ENCODE measurements around the gene ZNF423. TPM values are rescaled to one million over a fixed set of nuclear protein-coding genes. Genes with fewer than 3 reads are reported as not detected.
"Not testable (repeated sequence)": the region's sequence is repeated elsewhere in the genome, so short reads cannot be mapped to it uniquely, and the experiment has no call there.

Gene ZNF423
- total RNA-seq, 1 donor from 2014 or later, result 19.8 TPM

DNA sequence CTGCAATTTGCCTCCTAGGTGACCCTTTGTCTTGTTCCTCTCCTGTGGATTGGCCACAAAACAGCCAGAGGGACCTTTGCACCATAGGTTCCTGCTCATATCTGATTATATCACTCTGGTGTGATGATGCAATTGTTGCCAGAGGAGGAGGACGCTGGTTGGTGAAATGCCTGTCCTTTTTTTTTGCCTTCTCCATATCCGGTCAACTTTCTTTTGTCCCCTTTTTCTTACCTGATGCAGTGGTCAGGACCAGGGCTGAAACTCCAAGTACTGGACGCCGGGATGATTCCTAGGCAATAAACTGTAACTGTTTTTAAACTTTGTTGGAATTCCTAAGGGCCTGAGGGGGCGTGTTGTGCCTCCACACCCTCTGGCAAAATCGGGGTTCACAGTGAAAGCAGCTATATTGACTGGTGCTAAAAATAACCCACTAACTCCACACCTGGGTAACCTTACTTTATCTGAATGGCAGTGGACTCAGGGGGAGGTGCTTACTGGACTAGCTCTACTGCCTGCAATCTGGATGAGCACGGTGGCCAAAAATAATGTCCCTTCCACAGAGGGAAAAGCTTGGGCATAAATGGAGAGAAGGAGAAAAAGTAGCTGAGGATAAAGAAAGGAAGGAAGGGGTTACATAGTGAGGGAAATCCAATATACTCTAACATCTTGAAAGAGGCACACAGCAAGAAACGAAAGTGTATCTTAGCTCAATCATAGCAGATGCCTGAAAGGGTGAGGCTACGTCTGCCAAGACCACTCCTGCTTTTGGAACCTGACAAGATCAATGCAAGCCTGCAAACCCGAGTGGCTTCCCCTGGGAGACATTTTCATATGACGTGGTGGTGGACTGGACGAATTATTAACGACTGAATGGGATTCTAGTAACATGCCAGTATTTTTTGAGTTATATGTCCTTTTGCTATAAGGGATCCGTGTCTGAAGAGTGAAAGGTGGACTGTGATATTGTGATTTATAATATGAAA lies 28.4 kb upstream of the ZNF423 start:
- TF ChIP-seq, protein P1, sequence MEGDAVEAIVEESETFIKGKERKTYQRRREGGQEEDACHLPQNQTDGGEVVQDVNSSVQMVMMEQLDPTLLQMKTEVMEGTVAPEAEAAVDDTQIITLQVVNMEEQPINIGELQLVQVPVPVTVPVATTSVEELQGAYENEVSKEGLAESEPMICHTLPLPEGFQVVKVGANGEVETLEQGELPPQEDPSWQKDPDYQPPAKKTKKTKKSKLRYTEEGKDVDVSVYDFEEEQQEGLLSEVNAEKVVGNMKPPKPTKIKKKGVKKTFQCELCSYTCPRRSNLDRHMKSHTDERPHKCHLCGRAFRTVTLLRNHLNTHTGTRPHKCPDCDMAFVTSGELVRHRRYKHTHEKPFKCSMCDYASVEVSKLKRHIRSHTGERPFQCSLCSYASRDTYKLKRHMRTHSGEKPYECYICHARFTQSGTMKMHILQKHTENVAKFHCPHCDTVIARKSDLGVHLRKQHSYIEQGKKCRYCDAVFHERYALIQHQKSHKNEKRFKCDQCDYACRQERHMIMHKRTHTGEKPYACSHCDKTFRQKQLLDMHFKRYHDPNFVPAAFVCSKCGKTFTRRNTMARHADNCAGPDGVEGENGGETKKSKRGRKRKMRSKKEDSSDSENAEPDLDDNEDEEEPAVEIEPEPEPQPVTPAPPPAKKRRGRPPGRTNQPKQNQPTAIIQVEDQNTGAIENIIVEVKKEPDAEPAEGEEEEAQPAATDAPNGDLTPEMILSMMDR (IDR thresholded peaks at IDR 0.05; ENCODE audit: unreplicated experiment), result no peak
- Mint-ChIP-seq H3K36me3 (no peaks in the 10 kb centered on the region), H3K27me3 (ENCODE audit: low read depth) (peaks cover 5% of the 10 kb centered on the region), H3K4me3 (no peak overlapping the region), H3K4me1 (peaks cover 3% of the 10 kb centered on the region), H3K9me3 (no peaks in the 10 kb centered on the region), H3K27ac (no peak overlapping the region)
- DNase-seq (ENCODE audit: low spot score in 2 of 2, unreplicated experiment in 2 of 2), result no peak

DNA sequence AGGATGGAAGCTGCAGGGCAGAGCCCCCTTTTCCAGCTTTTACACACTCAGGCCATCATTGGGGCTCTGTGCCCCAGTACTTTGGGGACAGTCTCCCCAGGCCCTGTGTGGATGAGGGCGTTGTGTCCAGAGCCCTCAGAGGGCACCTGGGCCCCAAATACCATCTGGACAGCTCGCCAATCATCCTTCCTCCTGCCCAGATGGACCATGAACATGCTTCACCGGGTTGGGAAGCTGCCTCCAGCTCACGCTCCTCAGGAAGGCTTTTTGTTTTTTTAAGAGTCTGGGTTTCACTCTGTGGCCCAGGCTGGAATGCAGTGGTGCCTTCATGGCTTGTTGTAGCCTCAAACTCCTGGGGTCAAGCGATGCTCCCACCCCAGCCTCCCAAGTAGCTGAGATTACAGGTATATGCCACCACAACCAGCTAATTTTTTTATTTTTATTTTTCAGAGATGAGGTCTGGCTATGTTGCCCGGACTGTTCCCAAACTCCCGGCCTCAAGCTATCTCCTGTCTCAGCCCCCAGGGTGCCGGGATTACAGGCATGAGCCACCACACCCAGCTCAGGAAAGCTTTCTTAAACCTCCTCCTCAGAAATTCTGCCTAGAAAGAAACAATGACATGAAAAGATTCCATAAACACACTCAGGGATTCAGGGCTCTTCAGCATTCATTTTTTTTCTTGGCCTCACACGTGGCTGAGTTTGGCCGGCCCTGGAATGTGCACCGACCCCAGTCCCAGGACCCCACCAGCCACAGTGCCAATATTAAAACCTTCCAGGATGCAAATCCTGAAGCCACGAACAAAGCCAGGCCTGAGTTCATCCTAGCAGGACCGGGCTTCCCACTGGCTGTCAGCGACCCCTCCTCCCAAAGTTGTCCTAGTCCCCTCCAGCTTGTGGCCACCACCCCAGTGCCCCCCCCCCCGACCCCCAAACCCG lies 27.4 kb upstream of the ZNF423 start:
- Mint-ChIP-seq H3K27ac (no peak overlapping the region), H3K4me3 (no peak overlapping the region), H3K27me3 (ENCODE audit: low read depth) (peaks cover 6% of the 10 kb centered on the region), H3K36me3 (no peaks in the 10 kb centered on the region), H3K9me3 (no peaks in the 10 kb centered on the region), H3K4me1 (peaks cover 3% of the 10 kb centered on the region)
- TF ChIP-seq, protein P1 (IDR thresholded peaks at IDR 0.05; ENCODE audit: unreplicated experiment), result no peak
- no peak for DNase-seq (ENCODE audit: low spot score in 2 of 2, unreplicated experiment in 2 of 2)

DNA sequence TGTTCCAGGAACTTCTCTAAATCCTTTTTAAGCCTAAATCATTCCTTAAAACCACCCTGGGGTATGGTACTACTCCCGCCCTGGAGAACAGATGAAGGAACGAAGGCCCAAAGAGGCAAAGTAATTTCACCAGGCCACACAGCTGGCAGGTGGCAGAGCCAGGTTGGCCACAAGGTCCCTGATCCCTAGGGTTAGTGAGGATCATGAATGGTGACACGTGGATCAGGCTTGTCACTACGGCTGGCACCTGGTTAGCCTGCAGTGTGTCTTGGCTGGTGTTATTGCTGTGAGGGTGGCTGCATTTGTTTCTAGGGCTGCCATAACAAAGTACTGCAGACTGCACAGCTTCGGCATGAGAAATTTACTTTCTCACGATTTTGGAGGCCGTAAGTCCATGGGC lies 26.0 kb upstream of the ZNF423 start:
- Mint-ChIP-seq H3K4me1 (peaks cover 3% of the 10 kb centered on the region), H3K9me3 (no peaks in the 10 kb centered on the region), H3K27ac (no peak overlapping the region)

DNA sequence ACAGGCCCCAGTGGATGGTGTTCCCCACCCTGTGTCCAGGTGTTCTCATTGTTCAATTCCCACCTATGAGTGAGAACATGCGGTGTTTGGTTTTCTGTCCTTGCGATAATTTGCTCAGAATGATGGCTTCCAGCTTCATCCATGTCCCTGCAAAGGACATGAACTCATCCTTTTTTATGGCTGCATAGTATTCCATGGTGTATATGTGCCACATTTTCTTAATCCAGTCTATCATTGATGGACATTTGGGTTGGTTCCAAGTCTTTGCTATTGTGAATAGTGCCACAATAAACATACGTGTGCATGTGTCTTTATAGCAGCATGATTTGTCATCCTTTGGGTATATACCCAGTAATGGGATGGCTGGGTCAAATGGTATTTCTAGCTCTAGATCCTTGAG lies 22.6 kb upstream of the ZNF423 start:
- not testable (repeated sequence) for H3K4me3 Mint-ChIP-seq; DNase-seq (ENCODE audit: low spot score in 2 of 2, unreplicated experiment in 2 of 2); H3K36me3 Mint-ChIP-seq; H3K4me1 Mint-ChIP-seq; H3K9me3 Mint-ChIP-seq; H3K27ac Mint-ChIP-seq
- H3K27me3 Mint-ChIP-seq (ENCODE audit: low read depth), result peaks cover 16% of the 10 kb centered on the region

More for the DNA sequence above, 26.0 kb upstream of the ZNF423 start:
- TF ChIP-seq, protein P1 (IDR thresholded peaks at IDR 0.05; ENCODE audit: unreplicated experiment), result no peak
- no peak overlapping the region for H3K4me3 Mint-ChIP-seq
- peaks cover 9% of the 10 kb centered on the region for H3K27me3 Mint-ChIP-seq (ENCODE audit: low read depth)
- DNase-seq (ENCODE audit: low spot score in 2 of 2, unreplicated experiment in 2 of 2), result no peak
- H3K36me3 Mint-ChIP-seq, result no peaks in the 10 kb centered on the region

DNA sequence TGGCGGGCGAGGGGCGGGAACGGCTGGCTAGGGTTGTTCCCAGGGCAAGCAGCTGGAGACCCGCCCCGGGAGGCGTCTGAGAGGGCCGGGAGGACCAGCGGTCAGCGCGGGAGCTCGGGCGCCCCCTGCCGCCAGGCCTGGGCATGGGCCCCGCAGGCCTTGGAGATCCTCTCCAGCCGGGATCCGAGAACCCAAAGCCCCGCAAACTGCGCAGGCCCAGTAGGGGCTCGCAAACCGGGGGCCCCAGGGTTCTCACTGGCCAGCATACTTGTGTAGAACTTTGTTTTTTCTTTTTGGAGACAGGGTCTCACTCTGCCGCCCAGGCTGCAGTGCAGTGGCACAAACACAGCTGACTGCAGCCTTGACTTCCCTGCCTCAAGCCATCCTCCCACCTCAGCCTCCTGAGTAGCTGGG lies 20.8 kb upstream of the ZNF423 start:
- H3K27ac Mint-ChIP-seq, result no peak overlapping the region
- no peaks in the 10 kb centered on the region for H3K9me3 Mint-ChIP-seq
- peaks cover 5% of the 10 kb centered on the region for H3K4me1 Mint-ChIP-seq
- DNase-seq (ENCODE audit: low spot score in 2 of 2, unreplicated experiment in 2 of 2), result peak; percentile 54 to 82
- H3K27me3 Mint-ChIP-seq (ENCODE audit: low read depth), result peaks cover 17% of the 10 kb centered on the region
- no peaks in the 10 kb centered on the region for H3K36me3 Mint-ChIP-seq
- H3K4me3 Mint-ChIP-seq, result peak overlapping the region; percentile 69
- TF ChIP-seq, protein P1 (IDR thresholded peaks at IDR 0.05; ENCODE audit: unreplicated experiment), result peak; percentile 87
